Measurements from ENCODE around the gene CYP4X1.
"Not testable (repeated sequence)": the region's sequence is repeated elsewhere in the genome, so short reads cannot be mapped to it uniquely, and the experiment has no call there.

The CYP4X1 gene

GRCh38 chr1:47023268-47024140, at the start of gene CYP4X1:
TSS of gene CYP4X1 (plus strand) at chr1:47023669. CDS start at chr1:47023818, 149 bp downstream.
- in situ Hi-C loops (cut with MboI; ENCODE audit: low pct_unique_long_range_greater_than_20kb, low sequenced_read_pairs, unreplicated experiment): no loop called here
- DNase-seq (ENCODE audit: low spot score): no peak
- TF ChIP-seq CTCF (IDR thresholded peaks at IDR 0.05; ENCODE audit: extremely low read depth, insufficient read depth, missing control alignments): no peak

- in situ Hi-C loops (cut with MboI; ENCODE audit: low pct_unique_long_range_greater_than_20kb, low sequenced_read_pairs, unreplicated experiment): no loop called here
- no peak for TF ChIP-seq CTCF (IDR thresholded peaks at IDR 0.05; ENCODE audit: extremely low read depth, insufficient read depth, missing control alignments)
- no peak for DNase-seq (ENCODE audit: low spot score)
These were observed 40.2 kb upstream of the CYP4X1 start for GRCh38 chr1:46983166-46983829.

- no peak for TF ChIP-seq CTCF (IDR thresholded peaks at IDR 0.05; ENCODE audit: extremely low read depth, insufficient read depth, missing control alignments)
- no peak for DNase-seq (ENCODE audit: low spot score)
These were observed 39.5 kb upstream of the CYP4X1 start for GRCh38 chr1:46983830-46984586.

GRCh38 chr1:46990541-46990940, 32.9 kb upstream of the CYP4X1 start:
- DNase-seq (ENCODE audit: low spot score); in situ Hi-C loops (cut with MboI; ENCODE audit: low pct_unique_long_range_greater_than_20kb, low sequenced_read_pairs, unreplicated experiment): not testable (repeated sequence)

More at GRCh38 chr1:46983830-46984586, 39.5 kb upstream of the CYP4X1 start:
- in situ Hi-C loops (cut with MboI; ENCODE audit: low pct_unique_long_range_greater_than_20kb, low sequenced_read_pairs, unreplicated experiment): no loop called here

GRCh38 chr1:46991083-46991923, 32.2 kb upstream of the CYP4X1 start:
- TF ChIP-seq CTCF (IDR thresholded peaks at IDR 0.05; ENCODE audit: extremely low read depth, insufficient read depth, missing control alignments): peak; percentile 6
- no peak for DNase-seq (ENCODE audit: low spot score)
- in situ Hi-C loops (cut with MboI; ENCODE audit: low pct_unique_long_range_greater_than_20kb, low sequenced_read_pairs, unreplicated experiment): no loop called here

GRCh38 chr1:46996659-46997281, 26.7 kb upstream of the CYP4X1 start:
- in situ Hi-C loops (cut with MboI; ENCODE audit: low pct_unique_long_range_greater_than_20kb, low sequenced_read_pairs, unreplicated experiment): no loop called here
- no peak for DNase-seq (ENCODE audit: low spot score)
- no peak for TF ChIP-seq CTCF (IDR thresholded peaks at IDR 0.05; ENCODE audit: extremely low read depth, insufficient read depth, missing control alignments)

All from GM13977 (cell line).